ENCODE results near the gene DYNLT1. TPM values are rescaled to one million over a fixed set of nuclear protein-coding genes. Genes with fewer than 3 reads are reported as not detected.

The DYNLT1 gene
- polyA plus RNA-seq, 4 donors, result 114 to 451 (median 307) TPM

GRCh38 chr6:158597565-158597964, 47.0 kb downstream of the DYNLT1 start:
- Histone ChIP-seq H3K4me1 (ENCODE audit: control insufficient read depth in 3 of 3, insufficient read depth in 2 of 3, low read depth in 1 of 3, low read length in 2 of 3) (no peaks in the 10 kb centered on the region), H3K27me3 (ENCODE audit: control insufficient read depth in 3 of 3, insufficient read depth in 3 of 3, low read length in 3 of 3) (no peaks in the 10 kb centered on the region), H3K4me3 (ENCODE audit: low read depth in 1 of 3, low read length in 3 of 3) (no peak overlapping the region), H3K36me3 (ENCODE audit: control insufficient read depth in 3 of 3, insufficient read depth in 2 of 3, low read depth in 1 of 3, low read length in 3 of 3) (peaks cover 9 to 54% (median 11%) of the 10 kb centered on the region in 3 donors), H3K9me3 (ENCODE audit: control insufficient read depth in 2 of 2, insufficient read depth in 1 of 2, low read depth in 1 of 2, low read length in 1 of 2) (no peaks in the 10 kb centered on the region), H3K27ac (ENCODE audit: low read depth in 1 of 3, low read length in 2 of 3) (no peak overlapping the region)
- no peak for FAIRE-seq
- 95 to 98% (median 98%) methylated on average over 4 of the region's 4 CpGs for WGBS, 3 donors
- DNase-seq, result no peak

- DNase-seq, result no peak
- 70 to 87% (median 76%) methylated on average over 6 of the region's 6 CpGs for WGBS, 3 donors
These were observed 47.7 kb downstream of the DYNLT1 start for GRCh38 chr6:158596861-158597260.

GRCh38 chr6:158595223-158595622, 49.3 kb downstream of the DYNLT1 start:
- DNase-seq (no peak), FAIRE-seq (no peak)
- no peak overlapping the region for H3K27ac ChIP-seq (ENCODE audit: low read depth in 1 of 3, low read length in 2 of 3)
- H3K36me3 ChIP-seq (ENCODE audit: control insufficient read depth in 3 of 3, insufficient read depth in 2 of 3, low read depth in 1 of 3, low read length in 3 of 3), result peaks cover 22 to 65% (median 25%) of the 10 kb centered on the region in 3 donors
- H3K4me3 ChIP-seq (ENCODE audit: low read depth in 1 of 3, low read length in 3 of 3), result no peak overlapping the region
- no peaks in the 10 kb centered on the region for H3K9me3 ChIP-seq (ENCODE audit: control insufficient read depth in 2 of 2, insufficient read depth in 1 of 2, low read depth in 1 of 2, low read length in 1 of 2)
- no peaks in the 10 kb centered on the region for H3K27me3 ChIP-seq (ENCODE audit: control insufficient read depth in 3 of 3, insufficient read depth in 3 of 3, low read length in 3 of 3)
- WGBS, 3 donors, result 85 to 92% (median 88%) methylated on average over 5 of the region's 5 CpGs
- H3K4me1 ChIP-seq (ENCODE audit: control insufficient read depth in 3 of 3, insufficient read depth in 2 of 3, low read depth in 1 of 3, low read length in 2 of 3), result no peaks in the 10 kb centered on the region

More at GRCh38 chr6:158596861-158597260, 47.7 kb downstream of the DYNLT1 start:
- Histone ChIP-seq H3K36me3 (ENCODE audit: control insufficient read depth in 3 of 3, insufficient read depth in 2 of 3, low read depth in 1 of 3, low read length in 3 of 3) (peaks cover 13 to 59% (median 14%) of the 10 kb centered on the region in 3 donors), H3K4me3 (ENCODE audit: low read depth in 1 of 3, low read length in 3 of 3) (no peak overlapping the region), H3K4me1 (ENCODE audit: control insufficient read depth in 3 of 3, insufficient read depth in 2 of 3, low read depth in 1 of 3, low read length in 2 of 3) (no peaks in the 10 kb centered on the region), H3K27me3 (ENCODE audit: control insufficient read depth in 3 of 3, insufficient read depth in 3 of 3, low read length in 3 of 3) (no peaks in the 10 kb centered on the region), H3K27ac (ENCODE audit: low read depth in 1 of 3, low read length in 2 of 3) (no peak overlapping the region), H3K9me3 (ENCODE audit: control insufficient read depth in 2 of 2, insufficient read depth in 1 of 2, low read depth in 1 of 2, low read length in 1 of 2) (no peaks in the 10 kb centered on the region)
- no peak for FAIRE-seq

- Histone ChIP-seq H3K4me1 (ENCODE audit: control insufficient read depth in 3 of 3, insufficient read depth in 2 of 3, low read depth in 1 of 3, low read length in 2 of 3) (no peaks in the 10 kb centered on the region), H3K36me3 (ENCODE audit: control insufficient read depth in 3 of 3, insufficient read depth in 2 of 3, low read depth in 1 of 3, low read length in 3 of 3) (peaks cover 20 to 63% (median 28%) of the 10 kb centered on the region in 3 donors), H3K27ac (ENCODE audit: low read depth in 1 of 3, low read length in 2 of 3) (no peak overlapping the region), H3K9me3 (ENCODE audit: control insufficient read depth in 2 of 2, insufficient read depth in 1 of 2, low read depth in 1 of 2, low read length in 1 of 2) (no peaks in the 10 kb centered on the region), H3K4me3 (ENCODE audit: low read depth in 1 of 3, low read length in 3 of 3) (no peak overlapping the region), H3K27me3 (ENCODE audit: control insufficient read depth in 3 of 3, insufficient read depth in 3 of 3, low read length in 3 of 3) (no peaks in the 10 kb centered on the region)
- WGBS, 3 donors, result 96 to 98% (median 96%) methylated on average over 3 of the region's 3 CpGs
- no peak for FAIRE-seq
- no peak for DNase-seq
These were observed 50.9 kb downstream of the DYNLT1 start for GRCh38 chr6:158593670-158594069.

- FAIRE-seq (no peak), DNase-seq (no peak)
- WGBS, 3 donors, result 95 to 98% (median 96%) methylated on average over 4 of the region's 4 CpGs
- Histone ChIP-seq H3K9me3 (ENCODE audit: control insufficient read depth in 2 of 2, insufficient read depth in 1 of 2, low read depth in 1 of 2, low read length in 1 of 2) (peaks cover 0 to 1% of the 10 kb centered on the region in 2 donors), H3K4me3 (ENCODE audit: low read depth in 1 of 3, low read length in 3 of 3) (no peak overlapping the region), H3K27ac (ENCODE audit: low read depth in 1 of 3, low read length in 2 of 3) (no peak overlapping the region), H3K27me3 (ENCODE audit: control insufficient read depth in 3 of 3, insufficient read depth in 3 of 3, low read length in 3 of 3) (no peaks in the 10 kb centered on the region), H3K36me3 (ENCODE audit: control insufficient read depth in 3 of 3, insufficient read depth in 2 of 3, low read depth in 1 of 3, low read length in 3 of 3) (peaks cover 22 to 67% (median 33%) of the 10 kb centered on the region in 3 donors), H3K4me1 (ENCODE audit: control insufficient read depth in 3 of 3, insufficient read depth in 2 of 3, low read depth in 1 of 3, low read length in 2 of 3) (no peaks in the 10 kb centered on the region)
These were observed 52.7 kb downstream of the DYNLT1 start for GRCh38 chr6:158591810-158592209.

- DNase-seq (no peak), FAIRE-seq (no peak)
- no peak overlapping the region for H3K27ac ChIP-seq (ENCODE audit: low read depth in 1 of 3, low read length in 2 of 3)
- H3K27me3 ChIP-seq (ENCODE audit: control insufficient read depth in 3 of 3, insufficient read depth in 3 of 3, low read length in 3 of 3), result no peaks in the 10 kb centered on the region
- H3K4me1 ChIP-seq (ENCODE audit: control insufficient read depth in 3 of 3, insufficient read depth in 2 of 3, low read depth in 1 of 3, low read length in 2 of 3), result no peaks in the 10 kb centered on the region
- peaks cover 0 to 5% of the 10 kb centered on the region in 2 donors for H3K9me3 ChIP-seq (ENCODE audit: control insufficient read depth in 2 of 2, insufficient read depth in 1 of 2, low read depth in 1 of 2, low read length in 1 of 2)
- 39 to 72% (median 55%) methylated on average over 7 of the region's 7 CpGs for WGBS, 3 donors
- peaks cover 22 to 67% (median 39%) of the 10 kb centered on the region in 3 donors for H3K36me3 ChIP-seq (ENCODE audit: control insufficient read depth in 3 of 3, insufficient read depth in 2 of 3, low read depth in 1 of 3, low read length in 3 of 3)
- no peak overlapping the region for H3K4me3 ChIP-seq (ENCODE audit: low read depth in 1 of 3, low read length in 3 of 3)
These were observed 53.3 kb downstream of the DYNLT1 start for GRCh38 chr6:158591134-158591809.

- no peak for FAIRE-seq
- Histone ChIP-seq H3K27me3 (ENCODE audit: control insufficient read depth in 3 of 3, insufficient read depth in 3 of 3, low read length in 3 of 3) (no peaks in the 10 kb centered on the region), H3K4me3 (ENCODE audit: low read depth in 1 of 3, low read length in 3 of 3) (no peak overlapping the region), H3K9me3 (ENCODE audit: control insufficient read depth in 2 of 2, insufficient read depth in 1 of 2, low read depth in 1 of 2, low read length in 1 of 2) (peaks cover 0 to 11% of the 10 kb centered on the region in 2 donors), H3K27ac (ENCODE audit: low read depth in 1 of 3, low read length in 2 of 3) (no peak overlapping the region), H3K4me1 (ENCODE audit: control insufficient read depth in 3 of 3, insufficient read depth in 2 of 3, low read depth in 1 of 3, low read length in 2 of 3) (no peaks in the 10 kb centered on the region), H3K36me3 (ENCODE audit: control insufficient read depth in 3 of 3, insufficient read depth in 2 of 3, low read depth in 1 of 3, low read length in 3 of 3) (peaks cover 28 to 71% (median 51%) of the 10 kb centered on the region in 3 donors)
- 92 to 97% (median 96%) methylated on average over 8 of the region's 8 CpGs for WGBS, 3 donors
- no peak for DNase-seq
These were observed 55.2 kb downstream of the DYNLT1 start for GRCh38 chr6:158589366-158589765.

- Histone ChIP-seq H3K4me1 (ENCODE audit: control insufficient read depth in 3 of 3, insufficient read depth in 2 of 3, low read depth in 1 of 3, low read length in 2 of 3) (no peaks in the 10 kb centered on the region), H3K9me3 (ENCODE audit: control insufficient read depth in 2 of 2, insufficient read depth in 1 of 2, low read depth in 1 of 2, low read length in 1 of 2) (peaks cover 0 to 11% of the 10 kb centered on the region in 2 donors), H3K36me3 (ENCODE audit: control insufficient read depth in 3 of 3, insufficient read depth in 2 of 3, low read depth in 1 of 3, low read length in 3 of 3) (peaks cover 23 to 75% (median 47%) of the 10 kb centered on the region in 3 donors), H3K27me3 (ENCODE audit: control insufficient read depth in 3 of 3, insufficient read depth in 3 of 3, low read length in 3 of 3) (no peaks in the 10 kb centered on the region), H3K4me3 (ENCODE audit: low read depth in 1 of 3, low read length in 3 of 3) (no peak overlapping the region), H3K27ac (ENCODE audit: low read depth in 1 of 3, low read length in 2 of 3) (no peak overlapping the region)
- FAIRE-seq, result no peak
- DNase-seq, result no peak
- WGBS, 3 donors, result 96 to 99% (median 99%) methylated on average over 8 of the region's 8 CpGs
These were observed 57.9 kb downstream of the DYNLT1 start for GRCh38 chr6:158586652-158587051.
